ENCODE results near the gene BCAT1. TPM values are rescaled to one million over a fixed set of nuclear protein-coding genes. Genes with fewer than 3 reads are reported as not detected.
A peak's percentile ranks its signal among the peaks of the same experiment; 100 is the strongest.
"Not testable (repeated sequence)": the region's sequence is repeated elsewhere in the genome, so short reads cannot be mapped to it uniquely, and the experiment has no call there.

Gene BCAT1
- total and polyA plus RNA-seq, 2 experiments from 2014 or later = 46.4 to 72.8 TPM

DNA sequence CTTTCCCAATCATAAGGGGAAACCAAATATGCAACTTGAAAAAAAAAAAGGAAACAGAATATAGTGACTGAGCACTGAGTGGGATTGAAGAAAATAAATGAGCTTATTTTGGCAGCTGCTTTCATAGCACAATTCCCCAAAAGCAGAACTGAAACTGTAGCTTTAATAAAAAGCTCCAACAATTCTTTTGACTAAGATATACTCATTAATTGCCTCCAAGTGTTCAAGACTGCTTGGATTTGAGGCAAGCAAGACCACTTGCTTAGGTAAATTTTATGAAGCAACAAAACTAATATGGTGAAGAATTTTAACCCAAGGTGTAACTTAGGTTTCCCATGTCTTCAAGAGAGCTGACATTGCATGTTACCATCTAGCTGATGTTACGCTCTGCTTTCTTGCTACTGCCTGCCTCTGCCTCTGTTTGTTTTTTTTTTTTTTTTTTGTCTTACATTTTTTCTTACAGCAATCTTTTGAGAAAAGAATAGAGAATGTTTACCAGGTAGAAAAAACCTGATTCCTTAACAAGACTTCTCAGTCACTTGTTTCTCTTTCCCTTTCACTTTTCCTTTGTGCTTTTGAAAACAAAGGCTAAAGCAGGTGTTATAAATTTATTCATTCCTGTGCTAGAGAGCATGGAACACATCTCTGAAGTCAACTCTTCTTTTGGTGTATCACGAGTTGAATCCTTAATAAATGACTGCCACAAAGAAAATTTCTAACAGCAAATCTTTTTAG is 134.4 kb downstream of the BCAT1 start:
- Histone ChIP-seq H3K4me1 (ENCODE audit: insufficient read depth) (no peaks in the 10 kb centered on the region), H3K9me3 (ENCODE audit: low read depth) (no peaks in the 10 kb centered on the region), H2AFZ (no peak overlapping the region), H3K9me2 (replicated peaks; ENCODE audit: insufficient read depth) (no peaks in the 10 kb centered on the region), H4K20me1 (ENCODE audit: insufficient read depth, poor library complexity, severe bottlenecking) (no peaks in the 10 kb centered on the region), H3K4me3 (no peak overlapping the region), H3K36me3 (replicated peaks; ENCODE audit: insufficient read depth, low read depth) (no peaks in the 10 kb centered on the region), H3K27ac (no peak overlapping the region), H3K4me2 (peak overlapping the region; percentile 30), H3K27me3 (no peaks in the 10 kb centered on the region), H3K79me2 (no peaks in the 10 kb centered on the region)
- DNase-seq (ENCODE audit: low spot score) = no peak
- no peak for TF ChIP-seq EZH2phosphoT487 (IDR thresholded peaks at IDR 0.05; ENCODE audit: low read depth, severe bottlenecking, unreplicated experiment)
- TF ChIP-seq EZH2 (IDR thresholded peaks at IDR 0.05; ENCODE audit: borderline replicate concordance) = no peak
- TF ChIP-seq, protein P1, sequence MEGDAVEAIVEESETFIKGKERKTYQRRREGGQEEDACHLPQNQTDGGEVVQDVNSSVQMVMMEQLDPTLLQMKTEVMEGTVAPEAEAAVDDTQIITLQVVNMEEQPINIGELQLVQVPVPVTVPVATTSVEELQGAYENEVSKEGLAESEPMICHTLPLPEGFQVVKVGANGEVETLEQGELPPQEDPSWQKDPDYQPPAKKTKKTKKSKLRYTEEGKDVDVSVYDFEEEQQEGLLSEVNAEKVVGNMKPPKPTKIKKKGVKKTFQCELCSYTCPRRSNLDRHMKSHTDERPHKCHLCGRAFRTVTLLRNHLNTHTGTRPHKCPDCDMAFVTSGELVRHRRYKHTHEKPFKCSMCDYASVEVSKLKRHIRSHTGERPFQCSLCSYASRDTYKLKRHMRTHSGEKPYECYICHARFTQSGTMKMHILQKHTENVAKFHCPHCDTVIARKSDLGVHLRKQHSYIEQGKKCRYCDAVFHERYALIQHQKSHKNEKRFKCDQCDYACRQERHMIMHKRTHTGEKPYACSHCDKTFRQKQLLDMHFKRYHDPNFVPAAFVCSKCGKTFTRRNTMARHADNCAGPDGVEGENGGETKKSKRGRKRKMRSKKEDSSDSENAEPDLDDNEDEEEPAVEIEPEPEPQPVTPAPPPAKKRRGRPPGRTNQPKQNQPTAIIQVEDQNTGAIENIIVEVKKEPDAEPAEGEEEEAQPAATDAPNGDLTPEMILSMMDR (IDR thresholded peaks at IDR 0.05; ENCODE audit: poor library complexity) = no peak
- 75% methylated on average over 2 of the region's 2 CpGs for WGBS (ENCODE audit: low lambda C conversion rate, missing lambda C conversion rate)

DNA sequence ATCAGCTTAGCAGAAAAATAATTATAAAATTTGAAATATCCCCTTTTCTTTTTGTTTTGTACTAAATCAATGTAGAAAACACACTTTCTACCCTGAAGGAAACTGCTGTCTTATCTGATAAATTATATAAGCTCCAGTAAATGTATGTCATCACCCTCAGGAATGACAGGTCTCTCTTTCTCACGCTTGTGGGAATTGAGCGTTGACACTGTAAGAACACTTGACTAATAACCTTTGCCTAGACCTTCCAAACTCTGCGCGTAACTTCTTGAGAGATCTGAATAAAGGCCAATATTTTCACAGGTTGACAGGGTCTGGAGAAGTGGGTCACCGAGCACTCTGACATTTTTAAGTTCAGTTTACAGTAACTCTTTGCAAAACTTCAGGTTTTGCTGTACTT is 138.5 kb downstream of the BCAT1 start:
- H3K4me3 ChIP-seq = no peak overlapping the region
- no peak overlapping the region for H3K27ac ChIP-seq
- no peaks in the 10 kb centered on the region for H3K36me3 ChIP-seq (replicated peaks; ENCODE audit: insufficient read depth, low read depth)
- no peak overlapping the region for H2AFZ ChIP-seq
- H3K79me2 ChIP-seq = no peaks in the 10 kb centered on the region
- TF ChIP-seq, protein P1 (IDR thresholded peaks at IDR 0.05; ENCODE audit: poor library complexity) = no peak
- TF ChIP-seq EZH2 (IDR thresholded peaks at IDR 0.05; ENCODE audit: borderline replicate concordance) = no peak
- no peak for TF ChIP-seq EZH2phosphoT487 (IDR thresholded peaks at IDR 0.05; ENCODE audit: low read depth, severe bottlenecking, unreplicated experiment)
- H3K4me2 ChIP-seq = no peak overlapping the region
- no peaks in the 10 kb centered on the region for H3K9me3 ChIP-seq (ENCODE audit: low read depth)
- DNase-seq (ENCODE audit: low spot score) = no peak
- H3K27me3 ChIP-seq = no peaks in the 10 kb centered on the region
- no peaks in the 10 kb centered on the region for H4K20me1 ChIP-seq (ENCODE audit: insufficient read depth, poor library complexity, severe bottlenecking)
- no peaks in the 10 kb centered on the region for H3K9me2 ChIP-seq (replicated peaks; ENCODE audit: insufficient read depth)
- 66% methylated on average over 5 of the region's 5 CpGs for WGBS (ENCODE audit: low lambda C conversion rate, missing lambda C conversion rate)
- H3K4me1 ChIP-seq (ENCODE audit: insufficient read depth) = no peaks in the 10 kb centered on the region

DNA sequence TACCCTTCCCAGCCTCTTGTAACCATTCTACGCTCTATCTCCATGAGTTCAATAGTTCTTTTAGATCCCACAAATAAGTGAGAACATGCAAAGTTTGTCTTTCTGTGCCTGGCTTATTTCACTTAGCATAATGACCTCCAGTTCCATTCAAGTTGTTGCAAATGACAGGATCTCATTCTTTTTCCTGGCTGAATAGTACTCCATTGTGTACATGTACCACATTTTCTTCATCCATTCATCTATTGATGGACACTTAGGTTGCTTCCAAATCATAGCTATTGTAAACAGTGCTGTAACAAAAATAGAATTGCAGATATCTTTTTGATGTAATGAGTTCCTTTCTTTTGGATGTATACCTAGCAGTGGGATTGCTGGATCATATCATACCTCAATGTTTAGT is 139.6 kb downstream of the BCAT1 start:
- H3K4me1 ChIP-seq (ENCODE audit: insufficient read depth); H3K9me3 ChIP-seq (ENCODE audit: low read depth); H3K27me3 ChIP-seq; H2AFZ ChIP-seq; H3K27ac ChIP-seq; H4K20me1 ChIP-seq (ENCODE audit: insufficient read depth, poor library complexity, severe bottlenecking); H3K36me3 ChIP-seq (replicated peaks; ENCODE audit: insufficient read depth, low read depth); H3K9me2 ChIP-seq (replicated peaks; ENCODE audit: insufficient read depth); H3K4me2 ChIP-seq; H3K4me3 ChIP-seq; DNase-seq (ENCODE audit: low spot score); H3K79me2 ChIP-seq: not testable (repeated sequence)
- 100% methylated on average over 1 of the region's 1 CpG for WGBS (ENCODE audit: low lambda C conversion rate, missing lambda C conversion rate)

DNA sequence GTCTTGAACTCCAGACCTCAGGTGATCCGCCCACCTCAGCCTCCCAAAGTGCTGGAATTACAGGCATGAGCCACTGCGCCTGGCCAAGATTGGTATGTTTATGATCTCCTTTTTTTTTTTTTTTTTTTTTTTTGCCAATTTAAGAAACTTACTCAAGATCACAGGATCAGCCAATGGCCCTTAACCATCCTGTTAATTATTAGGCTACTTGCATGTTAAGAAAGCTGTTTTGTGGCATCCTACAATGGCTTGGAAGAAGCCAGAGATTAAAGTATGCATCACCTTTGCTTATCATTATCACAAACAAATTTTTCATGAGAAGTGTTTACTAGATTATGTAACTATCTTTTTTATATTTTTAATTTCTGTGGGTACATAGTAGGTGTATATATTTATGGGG is 140.2 kb downstream of the BCAT1 start:
- H3K4me3 ChIP-seq = no peak overlapping the region
- TF ChIP-seq EZH2 (IDR thresholded peaks at IDR 0.05; ENCODE audit: borderline replicate concordance) = no peak
- no peak for TF ChIP-seq EZH2phosphoT487 (IDR thresholded peaks at IDR 0.05; ENCODE audit: low read depth, severe bottlenecking, unreplicated experiment)
- TF ChIP-seq, protein P1 (IDR thresholded peaks at IDR 0.05; ENCODE audit: poor library complexity) = no peak
- no peaks in the 10 kb centered on the region for H3K79me2 ChIP-seq
- no peaks in the 10 kb centered on the region for H3K36me3 ChIP-seq (replicated peaks; ENCODE audit: insufficient read depth, low read depth)
- 88% methylated on average over 2 of the region's 2 CpGs for WGBS (ENCODE audit: low lambda C conversion rate, missing lambda C conversion rate)
- no peak for DNase-seq (ENCODE audit: low spot score)
- H4K20me1 ChIP-seq (ENCODE audit: insufficient read depth, poor library complexity, severe bottlenecking) = no peaks in the 10 kb centered on the region
- H3K27me3 ChIP-seq = no peaks in the 10 kb centered on the region
- no peak overlapping the region for H2AFZ ChIP-seq
- H3K9me3 ChIP-seq (ENCODE audit: low read depth) = no peaks in the 10 kb centered on the region
- no peaks in the 10 kb centered on the region for H3K4me1 ChIP-seq (ENCODE audit: insufficient read depth)
- H3K9me2 ChIP-seq (replicated peaks; ENCODE audit: insufficient read depth) = no peaks in the 10 kb centered on the region
- no peak overlapping the region for H3K27ac ChIP-seq
- H3K4me2 ChIP-seq = no peak overlapping the region

Measured in hepatocyte (in vitro differentiated cells).